ENCODE measurements around the gene HTRA3. TPM values are rescaled to one million over a fixed set of nuclear protein-coding genes. Genes with fewer than 3 reads are reported as not detected.

The HTRA3 gene
- polyA plus RNA-seq, 1 donor from 2014 or later: not detected

- H4K20me1 ChIP-seq (ENCODE audit: insufficient read depth): no peaks in the 10 kb centered on the region
- no peaks in the 10 kb centered on the region for H3K36me3 ChIP-seq (ENCODE audit: insufficient read depth, low read length)
- H3K4me2 ChIP-seq (ENCODE audit: low read length): no peak overlapping the region
- H3K79me2 ChIP-seq (replicated peaks; ENCODE audit: insufficient read depth, low read length): no peaks in the 10 kb centered on the region
- H3K9ac ChIP-seq (ENCODE audit: low read length): no peak overlapping the region
- H3K27ac ChIP-seq (ENCODE audit: low read length): no peak overlapping the region
- no peaks in the 10 kb centered on the region for H3K9me3 ChIP-seq (ENCODE audit: low read length)
- H3K9me2 ChIP-seq (ENCODE audit: insufficient read depth, low read length): no peaks in the 10 kb centered on the region
- TF ChIP-seq MXI1 (conservative IDR thresholded peaks at IDR 0.05; ENCODE audit: poor library complexity, severe bottlenecking): no peak
- TF ChIP-seq TAF1 (IDR thresholded peaks at IDR 0.05; ENCODE audit: low read depth): no peak
- no peak for TF ChIP-seq POLR2AphosphoS5 (IDR thresholded peaks at IDR 0.05)
- TF ChIP-seq EP300 (conservative IDR thresholded peaks at IDR 0.05; ENCODE audit: poor library complexity, severe bottlenecking): no peak
- TF ChIP-seq CTCF (IDR thresholded peaks at IDR 0.05; ENCODE audit: poor library complexity, severe bottlenecking): no peak
- TF ChIP-seq REST (IDR thresholded peaks at IDR 0.05; ENCODE audit: borderline replicate concordance): no peak
- TF ChIP-seq RAD21 (conservative IDR thresholded peaks at IDR 0.05): no peak
- no peak for TF ChIP-seq EZH2 (IDR thresholded peaks at IDR 0.05; ENCODE audit: borderline replicate concordance, insufficient read depth, low read length, poor library complexity, severe bottlenecking)
- H3K27me3 ChIP-seq (ENCODE audit: insufficient read depth, low read depth, low read length): no peaks in the 10 kb centered on the region
- no peak overlapping the region for H3K4me3 ChIP-seq (ENCODE audit: low read length)
- no peaks in the 10 kb centered on the region for H3F3A ChIP-seq (ENCODE audit: insufficient read depth, low read length, poor library complexity, severe bottlenecking)
- no peak overlapping the region for H2AFZ ChIP-seq (ENCODE audit: low read depth, low read length)
Observed at GRCh38 chr4:8355306-8355705, 85.8 kb downstream of the HTRA3 start.

GRCh38 chr4:8355864-8356565 lies 86.5 kb downstream of the HTRA3 start:
- Histone ChIP-seq H3K4me3 (ENCODE audit: low read length) (no peak overlapping the region), H3K27me3 (ENCODE audit: insufficient read depth, low read depth, low read length) (no peaks in the 10 kb centered on the region), H3K9ac (ENCODE audit: low read length) (no peak overlapping the region), H3K9me3 (ENCODE audit: low read length) (no peaks in the 10 kb centered on the region), H2AFZ (ENCODE audit: low read depth, low read length) (no peak overlapping the region), H3K4me2 (ENCODE audit: low read length) (no peak overlapping the region), H3K36me3 (ENCODE audit: insufficient read depth, low read length) (no peaks in the 10 kb centered on the region), H3K27ac (ENCODE audit: low read length) (no peak overlapping the region), H4K20me1 (ENCODE audit: insufficient read depth) (no peaks in the 10 kb centered on the region), H3K79me2 (replicated peaks; ENCODE audit: insufficient read depth, low read length) (no peaks in the 10 kb centered on the region), H3K9me2 (ENCODE audit: insufficient read depth, low read length) (no peaks in the 10 kb centered on the region), H3F3A (ENCODE audit: insufficient read depth, low read length, poor library complexity, severe bottlenecking) (no peaks in the 10 kb centered on the region)
- no peak for TF ChIP-seq EZH2 (IDR thresholded peaks at IDR 0.05; ENCODE audit: borderline replicate concordance, insufficient read depth, low read length, poor library complexity, severe bottlenecking)
- no peak for TF ChIP-seq MXI1 (conservative IDR thresholded peaks at IDR 0.05; ENCODE audit: poor library complexity, severe bottlenecking)
- no peak for TF ChIP-seq RAD21 (conservative IDR thresholded peaks at IDR 0.05)
- no peak for TF ChIP-seq CTCF (IDR thresholded peaks at IDR 0.05; ENCODE audit: poor library complexity, severe bottlenecking)
- TF ChIP-seq EP300 (conservative IDR thresholded peaks at IDR 0.05; ENCODE audit: poor library complexity, severe bottlenecking): no peak
- no peak for TF ChIP-seq REST (IDR thresholded peaks at IDR 0.05; ENCODE audit: borderline replicate concordance)
- TF ChIP-seq POLR2AphosphoS5 (IDR thresholded peaks at IDR 0.05): no peak
- no peak for TF ChIP-seq SMC3 (conservative IDR thresholded peaks at IDR 0.05; ENCODE audit: poor library complexity)
- TF ChIP-seq TAF1 (IDR thresholded peaks at IDR 0.05; ENCODE audit: low read depth): no peak

Data from neural cell (in vitro differentiated cells).